Measurements from ENCODE around the gene LMNB1. TPM values are rescaled to one million over a fixed set of nuclear protein-coding genes. Genes with fewer than 3 reads are reported as not detected.
"Not testable (repeated sequence)": the region's sequence is repeated elsewhere in the genome, so short reads cannot be mapped to it uniquely, and the experiment has no call there.

Gene LMNB1
- total RNA-seq, 1 donor: 52.7 TPM

GRCh38 chr5:126837906-126838539 is 61.1 kb downstream of the LMNB1 start:
- TF ChIP-seq CTCF (IDR thresholded peaks at IDR 0.05; ENCODE audit: insufficient read depth, low read length): peak; percentile 65
- no peak overlapping the region for H3K4me3 ChIP-seq (ENCODE audit: low read depth, low read length)
- DNase-seq (ENCODE audit: low read depth): peak; percentile 70

GRCh38 chr5:126839407-126839806 is 62.5 kb downstream of the LMNB1 start:
- DNase-seq (ENCODE audit: low read depth); H3K4me3 ChIP-seq (ENCODE audit: low read depth, low read length): not testable (repeated sequence)

- DNase-seq (ENCODE audit: low read depth); H3K4me3 ChIP-seq (ENCODE audit: low read depth, low read length): not testable (repeated sequence)
Observed at GRCh38 chr5:126843375-126843774, 66.4 kb downstream of the LMNB1 start.

- not testable (repeated sequence) for DNase-seq (ENCODE audit: low read depth); H3K4me3 ChIP-seq (ENCODE audit: low read depth, low read length)
Observed at GRCh38 chr5:126845470-126846070, 68.6 kb downstream of the LMNB1 start.

- DNase-seq (ENCODE audit: low read depth): peak; percentile 74
- TF ChIP-seq CTCF (IDR thresholded peaks at IDR 0.05; ENCODE audit: insufficient read depth, low read length): peak; percentile 33
- H3K4me3 ChIP-seq (ENCODE audit: low read depth, low read length): no peak overlapping the region
Observed at GRCh38 chr5:126846344-126846743, 69.4 kb downstream of the LMNB1 start.

- no peak for TF ChIP-seq CTCF (IDR thresholded peaks at IDR 0.05; ENCODE audit: insufficient read depth, low read length)
- peak; percentile 20 for DNase-seq (ENCODE audit: low read depth)
- H3K4me3 ChIP-seq (ENCODE audit: low read depth, low read length): peak overlapping the region; percentile 10
Observed at GRCh38 chr5:126846744-126847455, 70.0 kb downstream of the LMNB1 start.

GRCh38 chr5:126847456-126847820 is 70.5 kb downstream of the LMNB1 start:
- no peak for TF ChIP-seq CTCF (IDR thresholded peaks at IDR 0.05; ENCODE audit: insufficient read depth, low read length)
- no peak for DNase-seq (ENCODE audit: low read depth)
- H3K4me3 ChIP-seq (ENCODE audit: low read depth, low read length): no peak overlapping the region

GRCh38 chr5:126847826-126848251 is 70.9 kb downstream of the LMNB1 start:
- no peak overlapping the region for H3K4me3 ChIP-seq (ENCODE audit: low read depth, low read length)
- no peak for TF ChIP-seq CTCF (IDR thresholded peaks at IDR 0.05; ENCODE audit: insufficient read depth, low read length)
- DNase-seq (ENCODE audit: low read depth): no peak
